GM12875 (cell line): ENCODE data around the gene GABRR3.

Source experiments
- H3K4me3 ChIP-seq: one replicate; pipeline ENCODE4 v1.5.1; 2011; ENCODE audit warnings: low read depth, low read length, control low read depth
- CTCF ChIP-seq: IDR thresholded peaks from 2 replicates; pipeline ENCODE4 v1.5.1; 2011; ENCODE audit warnings: low read depth, mild to moderate bottlenecking, control low read depth, inconsistent platforms, low read length, moderate library complexity, borderline replicate concordance; ENCODE audit not compliant: insufficient read depth

GABRR3 gene

GRCh38 chr3:98035208-98035607 lies at the start of gene GABRR3:
TSS of gene GABRR3 (minus strand) at chr3:98035315. CDS start at chr3:98034987, 328 bp downstream.
- TF ChIP-seq CTCF = no peak
- no peak within 1 kb of the TSS for H3K4me3 ChIP-seq

GRCh38 chr3:98073486-98073885 lies 38.4 kb upstream of the GABRR3 start:
- TF ChIP-seq CTCF = no peak
- H3K4me3 ChIP-seq = no peak overlapping the region

- TF ChIP-seq CTCF = no peak
Observed at GRCh38 chr3:98070840-98071239, 35.7 kb upstream of the GABRR3 start.

GRCh38 chr3:98068824-98069223 lies 33.7 kb upstream of the GABRR3 start:
- no peak for TF ChIP-seq CTCF
- H3K4me3 ChIP-seq = no peak overlapping the region

More at GRCh38 chr3:98070840-98071239, 35.7 kb upstream of the GABRR3 start:
- no peak overlapping the region for H3K4me3 ChIP-seq

- H3K4me3 ChIP-seq = no peak overlapping the region
- TF ChIP-seq CTCF = no peak
Observed at GRCh38 chr3:98058244-98058960, 23.3 kb upstream of the GABRR3 start.

- no peak overlapping the region for H3K4me3 ChIP-seq
- no peak for TF ChIP-seq CTCF
Observed at GRCh38 chr3:98057631-98058030, 22.5 kb upstream of the GABRR3 start.

- no peak for TF ChIP-seq CTCF
Observed at GRCh38 chr3:98056035-98056434, 20.9 kb upstream of the GABRR3 start.

More at GRCh38 chr3:98056035-98056434, 20.9 kb upstream of the GABRR3 start:
- H3K4me3 ChIP-seq = no peak overlapping the region
